GM19240 (cell line): Measurements from ENCODE around the gene ANGPTL7.
A peak's percentile ranks its signal among the peaks of the same experiment; 100 is the strongest.

ENCODE experiments used
- DNase-seq: peaks from one replicate; pipeline ENCODE4 v3.0.0; 2011; ENCODE audit warnings: low spot score; ENCODE audit not compliant: insufficient read length

ANGPTL7 gene

DNA sequence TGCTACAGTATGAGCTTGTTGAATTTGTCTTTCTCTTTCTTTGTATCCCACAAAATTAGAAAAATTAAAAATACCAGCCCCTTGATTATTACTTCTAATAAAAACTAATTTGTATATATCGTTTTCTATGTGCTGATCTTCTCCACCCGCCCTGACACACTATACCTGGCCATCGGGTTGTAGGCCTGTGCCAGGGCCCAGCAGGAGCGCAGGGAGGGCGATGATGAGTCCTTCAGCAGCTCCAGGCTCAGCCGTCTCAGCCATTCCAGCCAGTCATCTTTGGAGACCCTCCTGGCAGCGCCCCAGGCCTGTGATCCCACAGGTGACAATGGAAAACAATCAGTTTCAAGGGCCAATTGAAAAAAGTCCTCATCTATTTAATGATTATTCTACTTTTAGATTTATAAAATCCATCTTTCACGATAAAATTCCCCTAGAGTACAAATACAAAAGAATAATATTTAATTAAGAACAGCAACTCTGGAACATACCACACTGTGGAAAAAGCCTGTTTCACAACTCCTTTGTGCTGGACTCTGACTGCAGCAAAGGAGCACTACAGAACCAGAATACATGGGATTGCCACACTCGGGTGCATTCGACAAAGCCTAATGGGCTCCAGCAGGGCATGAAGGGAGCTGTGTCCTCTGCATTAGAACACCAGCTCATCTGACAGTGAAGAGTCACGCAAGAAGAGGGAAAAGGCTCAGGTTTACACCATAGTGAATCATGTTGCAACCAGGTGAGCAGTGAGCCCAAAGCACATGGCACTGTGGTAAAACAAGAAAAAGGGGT lies 15.4 kb downstream of the ANGPTL7 start:
- no peak for DNase-seq

GRCh38 chr1:11207898-11208611 lies 18.9 kb downstream of the ANGPTL7 start:
- DNase-seq: no peak

DNA sequence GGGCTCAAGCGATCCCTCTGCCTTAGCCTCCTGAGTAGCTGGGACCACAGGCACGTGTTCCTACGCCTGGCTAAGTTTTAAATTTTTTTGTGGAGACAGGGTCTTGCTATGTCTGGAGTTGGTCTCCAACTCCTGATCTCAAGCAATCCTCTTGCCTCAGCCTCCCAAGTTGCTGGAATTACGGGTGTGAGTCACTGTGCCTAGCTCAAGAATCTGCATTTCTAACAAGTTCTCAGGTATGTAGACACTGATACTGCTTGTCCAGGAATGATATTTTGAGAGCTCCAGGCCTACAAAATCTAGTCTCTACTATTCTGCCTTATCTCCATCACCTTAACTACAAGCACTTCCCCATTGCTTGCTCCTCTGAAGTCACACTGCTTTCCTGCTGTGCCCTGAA lies 22.3 kb downstream of the ANGPTL7 start:
- DNase-seq: no peak

GRCh38 chr1:11211925-11212587 lies 22.9 kb downstream of the ANGPTL7 start:
- DNase-seq: no peak

- no peak for DNase-seq
These were observed 25.7 kb downstream of the ANGPTL7 start for GRCh38 chr1:11214698-11215380.

DNA sequence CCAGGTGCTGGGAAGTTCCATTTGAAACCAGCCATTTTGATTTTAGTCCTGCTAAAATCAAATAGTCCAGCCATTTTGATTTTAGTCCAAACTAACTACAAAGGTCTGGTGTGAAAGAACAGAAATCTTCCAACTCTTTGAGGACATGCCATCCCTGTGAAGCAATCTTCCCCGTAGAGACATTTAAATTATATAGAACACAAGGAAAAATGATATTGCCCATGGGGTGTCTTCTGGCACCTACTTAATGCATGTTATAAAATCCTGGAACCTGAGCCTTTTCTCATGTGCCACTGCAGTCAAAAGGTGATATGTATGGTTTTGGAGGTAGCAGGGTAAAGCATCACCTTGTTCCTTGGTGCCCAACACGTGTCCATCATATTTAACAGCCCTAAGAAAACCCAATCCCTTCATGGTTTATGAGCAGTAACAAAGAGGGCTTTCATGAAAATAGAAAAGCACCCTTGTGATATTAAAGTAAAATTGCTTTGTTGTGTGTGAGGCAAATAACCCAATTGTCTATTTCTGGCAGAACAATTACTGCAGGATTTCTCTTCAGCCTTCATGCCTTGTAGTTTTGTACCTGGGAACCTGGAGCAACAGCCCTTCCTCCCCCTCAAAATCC lies 26.3 kb downstream of the ANGPTL7 start:
- DNase-seq: no peak

DNA sequence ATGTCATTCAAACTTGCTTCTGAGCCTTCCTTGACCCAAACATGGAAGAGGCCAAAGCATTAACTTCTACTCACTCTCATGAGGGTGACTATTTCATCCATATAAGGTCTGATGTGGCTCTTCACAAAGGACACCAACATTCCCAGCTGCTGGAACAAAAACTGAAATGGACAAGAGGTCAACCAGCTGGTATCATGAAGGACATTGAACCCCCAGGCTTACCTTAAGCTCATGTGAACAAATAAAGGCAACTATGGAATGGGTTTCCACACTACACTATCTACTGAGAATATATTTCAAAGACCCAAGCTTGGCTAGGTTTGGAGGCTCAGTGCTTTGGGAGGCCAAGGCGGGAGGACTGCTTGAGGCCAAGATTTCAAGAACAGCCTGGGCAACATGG lies 26.9 kb downstream of the ANGPTL7 start:
- no peak for DNase-seq

DNA sequence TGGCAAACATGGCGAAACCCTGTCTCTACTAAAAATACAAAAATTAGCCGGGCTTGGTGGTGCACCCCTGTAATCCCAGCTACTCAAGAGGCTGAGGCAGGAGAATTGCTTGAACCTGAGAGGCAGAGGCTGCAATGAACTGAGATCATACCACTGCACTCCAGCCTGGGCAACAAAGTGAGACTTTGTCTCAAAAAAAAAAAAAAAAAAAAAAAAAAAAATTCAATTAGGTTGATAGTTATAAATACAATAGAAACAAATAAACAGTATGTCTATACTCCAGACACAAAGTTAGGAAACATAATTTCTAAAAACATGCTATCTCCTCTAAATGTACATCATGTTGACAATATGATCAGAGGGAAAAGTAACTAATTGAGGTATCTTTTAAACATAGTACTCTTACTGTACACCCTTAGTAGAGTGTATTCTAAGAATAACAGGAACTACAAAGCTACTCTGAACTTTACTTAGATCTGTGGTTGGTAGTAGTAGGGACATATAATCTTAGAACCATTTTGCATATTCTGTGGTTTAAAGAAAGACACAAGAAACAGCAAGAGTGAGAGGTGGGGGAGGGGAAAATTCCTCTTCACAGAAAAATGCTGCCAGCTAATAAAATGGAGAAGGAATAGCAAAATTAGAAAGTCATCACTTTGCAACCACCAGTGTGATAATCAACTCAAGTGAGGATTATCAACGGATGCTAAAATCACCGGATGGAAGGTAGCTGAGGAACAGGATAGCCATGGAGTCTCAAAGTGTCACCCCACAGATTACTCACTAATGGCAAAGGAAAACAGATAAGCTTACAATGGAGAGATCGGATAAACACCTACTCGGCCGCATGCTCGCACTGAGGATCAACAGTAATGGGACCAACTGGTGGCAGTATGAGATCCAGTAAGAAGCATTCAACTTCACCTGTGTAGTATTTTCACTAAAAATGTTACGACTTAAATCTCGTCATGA lies 38.2 kb downstream of the ANGPTL7 start:
- peak; percentile 23 for DNase-seq

- no peak for DNase-seq
These were observed 40.0 kb downstream of the ANGPTL7 start for GRCh38 chr1:11229203-11229602.

DNA sequence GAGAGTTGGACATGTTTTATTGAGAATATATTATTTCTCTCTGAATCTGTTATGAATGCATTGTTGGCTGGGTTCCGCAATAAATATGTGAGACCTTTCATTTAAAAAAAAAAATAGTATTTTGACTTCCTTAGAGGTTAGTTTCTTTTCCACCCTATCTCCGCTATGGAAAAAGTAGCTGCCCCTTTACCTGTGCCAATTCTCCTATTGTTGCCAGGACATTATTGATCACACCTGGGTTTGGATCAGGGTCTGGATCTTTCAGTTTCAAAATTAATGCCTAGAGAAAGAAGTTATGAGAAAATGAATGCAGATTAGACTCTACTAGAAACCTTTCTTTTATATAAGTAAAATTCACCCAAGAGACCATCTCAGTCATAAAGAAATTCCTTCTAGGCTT lies 44.1 kb downstream of the ANGPTL7 start:
- DNase-seq: no peak

DNA sequence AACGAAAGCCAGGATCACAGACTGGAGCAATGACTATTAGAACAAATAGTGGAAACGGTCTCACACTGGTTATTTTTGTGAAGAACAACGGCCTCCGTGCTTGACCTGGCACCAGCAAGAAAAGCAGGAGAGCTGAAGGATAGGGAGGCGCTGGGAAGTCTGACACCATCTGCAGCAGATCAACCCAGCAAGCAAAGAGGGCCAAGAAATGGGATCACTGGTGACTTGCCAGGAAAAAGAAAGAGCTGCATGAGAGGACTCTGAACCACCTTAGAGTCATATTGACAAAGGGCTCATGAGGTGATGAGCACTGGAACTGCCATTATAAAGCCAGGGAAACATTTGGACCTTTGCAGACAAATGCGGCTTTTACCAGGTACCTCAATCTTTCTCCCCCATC lies 48.2 kb downstream of the ANGPTL7 start:
- no peak for DNase-seq

DNA sequence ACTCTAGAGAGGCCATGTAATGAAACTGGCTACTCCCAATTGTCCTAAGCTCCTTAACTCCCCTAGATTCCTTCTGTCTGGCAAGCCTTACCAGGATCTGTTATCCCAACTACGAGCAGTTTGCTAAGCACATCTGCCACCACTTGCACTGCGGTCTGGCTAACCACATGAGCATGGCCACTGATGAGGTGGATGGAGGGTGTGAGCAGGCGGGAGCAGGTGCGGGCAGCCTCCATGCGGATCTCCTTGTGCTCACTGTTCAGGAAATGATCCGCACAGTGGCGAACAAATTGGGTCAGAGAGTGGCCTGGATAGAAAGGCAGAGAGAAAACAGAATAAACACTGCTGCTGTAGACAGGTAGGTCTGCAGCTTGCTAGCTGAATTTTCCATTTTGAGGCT lies 49.2 kb downstream of the ANGPTL7 start:
- no peak for DNase-seq

DNA sequence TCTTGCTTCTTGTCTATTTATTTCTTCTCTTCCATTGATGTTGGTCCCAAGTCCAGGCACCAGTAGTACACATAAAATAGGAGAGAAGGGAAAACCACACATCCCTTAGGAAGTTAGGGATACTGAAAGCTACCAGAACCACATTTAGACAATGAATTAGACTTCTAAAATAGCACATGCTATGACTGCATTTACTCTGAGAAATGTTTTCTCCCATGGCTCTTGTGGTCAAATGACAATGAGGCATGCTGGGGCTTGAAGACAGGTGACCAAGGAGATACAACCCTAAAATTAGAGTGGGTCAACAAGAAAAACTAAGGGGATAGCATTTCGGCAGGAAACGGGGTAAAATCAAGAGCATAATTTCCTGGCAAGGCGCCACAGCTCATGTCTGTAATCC lies 56.1 kb downstream of the ANGPTL7 start:
- no peak for DNase-seq
